H1 (cell line): ENCODE measurements around the gene CTTNBP2. TPM values are rescaled to one million over a fixed set of nuclear protein-coding genes. Genes with fewer than 3 reads are reported as not detected.

Experiments
- CTCF ChIA-PET: fragments of 300-600 bp; sonication (Branson Sonifier 250); formaldehyde crosslinking; loops from one replicate; lab custom pipeline; 2021; ENCODE audit not compliant: partially characterized antibody; lab: Charles Lee
- POLR2A ChIA-PET: fragments of 300-600 bp; sonication (Branson Sonifier 250); formaldehyde crosslinking; loops from one replicate; lab custom pipeline; 2021; ENCODE audit warnings: inconsistent platforms; ENCODE audit not compliant: partially characterized antibody; lab: Charles Lee
- DNase-seq, 2 experiments: peaks; one replicate each; pipeline versions ENCODE4 v3.0.0 to v3.0.0-alpha.2; 2010 to 2022; ENCODE audit warnings: low spot score in 2 of 2, low read depth in 1 of 2, mixed read lengths in 1 of 2
- FAIRE-seq: peaks from 2 replicates; lab custom pipeline; 2011; peaks lifted over from hg19 to GRCh38; lab: Jason Lieb, UNC
- H2AFZ ChIP-seq: 2 replicates; pipeline ENCODE4 v1.8.1; 2012; ENCODE audit warnings: low read length, inconsistent platforms
- H2AK5ac ChIP-seq: 2 replicates; pipeline ENCODE4 v1.6.1; 2013; ENCODE audit warnings: low read depth, low read length
- H2BK120ac ChIP-seq: replicated peaks from 2 replicates; pipeline ENCODE3; 2013; ENCODE audit warnings: low read depth, low read length, inconsistent platforms
- H2BK12ac ChIP-seq: 2 replicates; pipeline ENCODE4 v1.6.1; 2013; ENCODE audit warnings: low read depth, low read length
- H2BK15ac ChIP-seq: 2 replicates; pipeline ENCODE4 v1.6.1; 2013; ENCODE audit warnings: low read length
- H2BK20ac ChIP-seq: 2 replicates; pipeline ENCODE4 v1.6.1; 2013; ENCODE audit warnings: low read length
- H2BK5ac ChIP-seq: 2 replicates; pipeline ENCODE4 v1.6.1; 2013; ENCODE audit warnings: low read depth, low read length
- H3K14ac ChIP-seq: 2 replicates; pipeline ENCODE4 v1.6.1; 2013; ENCODE audit warnings: inconsistent platforms; ENCODE audit not compliant: insufficient read length
- H3K18ac ChIP-seq: 2 replicates; pipeline ENCODE4 v1.6.1; 2013; ENCODE audit warnings: low read length; ENCODE audit errors: extremely low read depth
- H3K23ac ChIP-seq: 2 replicates; pipeline ENCODE4 v1.6.1; 2013; ENCODE audit warnings: inconsistent platforms; ENCODE audit not compliant: insufficient read length
- H3K23me2 ChIP-seq: 2 replicates; pipeline ENCODE4 v1.6.1; 2013; ENCODE audit warnings: low read depth, low read length
- H3K27ac ChIP-seq: 2 replicates; pipeline ENCODE4 v1.6.1; 2011; ENCODE audit warnings: low read depth, low read length, inconsistent platforms
- H3K27me3 ChIP-seq, 4 experiments: replicated peaks in 1 of 4; 1 replicate in 1 of 4; 2 replicates in 3 of 4; pipeline versions ENCODE4 v1.6.1 to v1.8.1; 2011 to 2013; ENCODE audit warnings: low read length in 3 of 4, mild to moderate bottlenecking in 3 of 4, inconsistent platforms in 2 of 4, mixed read lengths in 2 of 4, moderate library complexity in 1 of 4; ENCODE audit not compliant: control insufficient read depth in 3 of 4, insufficient read depth in 3 of 4; ENCODE audit errors: extremely low read depth in 1 of 4
- H3K36me3 ChIP-seq, 4 experiments: 2 replicates each; pipeline versions ENCODE4 v1.6.1 to v1.8.1; 2011 to 2013; ENCODE audit warnings: mild to moderate bottlenecking in 4 of 4, low read length in 3 of 4, moderate library complexity in 2 of 4, control low read depth in 1 of 4, inconsistent platforms in 1 of 4; ENCODE audit not compliant: insufficient read depth in 4 of 4, control insufficient read depth in 2 of 4
- H3K4ac ChIP-seq: replicated peaks from 2 replicates; pipeline ENCODE3; 2013; ENCODE audit warnings: low read length, low read depth, mixed read lengths, inconsistent platforms; ENCODE audit not compliant: insufficient read length
- H3K4me1 ChIP-seq, 4 experiments: replicated peaks in 1 of 4; 1 replicate in 1 of 4; 2 replicates in 3 of 4; pipeline versions ENCODE4 v1.6.1 to v1.8.1; 2011 to 2013; ENCODE audit warnings: low read length in 3 of 4, inconsistent platforms in 2 of 4, mixed read lengths in 1 of 4; ENCODE audit not compliant: insufficient read depth in 4 of 4, control insufficient read depth in 3 of 4
- H3K4me2 ChIP-seq, 2 experiments: 2 replicates each; pipeline versions ENCODE4 v1.6.1 to v1.8.1; 2011 to 2013; ENCODE audit warnings: low read depth in 2 of 2, low read length in 2 of 2, control low read depth in 1 of 2, inconsistent platforms in 1 of 2, mild to moderate bottlenecking in 1 of 2; ENCODE audit not compliant: insufficient read depth in 1 of 2
- H3K4me3 ChIP-seq, 4 experiments: fragments of 200-600, 300-600 bp in 1 of 4; sonication (generic), shearing (Covaris generic), sonication (Bioruptor Twin) in 1 of 4; 2 replicates each; pipeline versions ENCODE4 v1.5.1 to v1.8.1; 2011 to 2016; ENCODE audit warnings: low read length in 4 of 4, low read depth in 3 of 4, control low read depth in 2 of 4, inconsistent platforms in 2 of 4, mild to moderate bottlenecking in 2 of 4, mixed read lengths in 1 of 4, moderate library complexity in 1 of 4; ENCODE audit not compliant: insufficient read depth in 2 of 4; ENCODE audit errors: extremely low read depth in 1 of 4
- H3K56ac ChIP-seq: replicated peaks from 2 replicates; pipeline ENCODE3; 2013; ENCODE audit warnings: low read depth, mild to moderate bottlenecking, mixed read lengths, low read length, inconsistent platforms; ENCODE audit not compliant: insufficient read length
- H3K79me1 ChIP-seq: 2 replicates; pipeline ENCODE4 v1.6.1; 2013; ENCODE audit warnings: low read depth, low read length, control low read depth
- H3K79me2 ChIP-seq, 2 experiments: 2 replicates each; pipeline versions ENCODE4 v1.6.1 to v1.8.1; 2012 to 2013; ENCODE audit warnings: low read length in 2 of 2, mild to moderate bottlenecking in 2 of 2, inconsistent platforms in 1 of 2; ENCODE audit not compliant: insufficient read depth in 2 of 2, control insufficient read depth in 1 of 2
- H3K9ac ChIP-seq, 4 experiments: replicated peaks in 1 of 4; 1 replicate in 1 of 4; 2 replicates in 3 of 4; pipeline versions ENCODE4 v1.6.1 to v1.8.1; 2011 to 2013; ENCODE audit warnings: low read depth in 3 of 4, low read length in 3 of 4, control low read depth in 2 of 4, mild to moderate bottlenecking in 2 of 4, moderate library complexity in 2 of 4, inconsistent platforms in 1 of 4; ENCODE audit errors: extremely low read depth in 1 of 4
- H3K9me3 ChIP-seq, 2 experiments: 2 replicates each; pipeline versions ENCODE4 v1.6.1 to v1.8.1; 2012 to 2013; ENCODE audit warnings: mild to moderate bottlenecking in 2 of 2, moderate library complexity in 2 of 2, control low read depth in 1 of 2, inconsistent platforms in 1 of 2, low read depth in 1 of 2, low read length in 1 of 2, mixed read lengths in 1 of 2; ENCODE audit not compliant: insufficient read depth in 2 of 2
- H4K20me1 ChIP-seq, 2 experiments: replicated peaks in 1 of 2; 2 replicates each; pipeline versions ENCODE3 to v1.8.1; 2011 to 2013; ENCODE audit warnings: inconsistent platforms in 2 of 2, low read length in 2 of 2, mild to moderate bottlenecking in 1 of 2; ENCODE audit not compliant: insufficient read depth in 2 of 2, control insufficient read depth in 1 of 2
- H4K5ac ChIP-seq: 2 replicates; pipeline ENCODE4 v1.6.1; 2013; ENCODE audit warnings: low read length, low read depth, mixed read lengths, inconsistent platforms; ENCODE audit not compliant: insufficient read length
- H4K8ac ChIP-seq: 2 replicates; pipeline ENCODE4 v1.8.0; 2013; ENCODE audit warnings: mild to moderate bottlenecking, moderate library complexity, low read length, inconsistent platforms; ENCODE audit not compliant: insufficient read depth; ENCODE audit errors: extremely low read depth
- H4K91ac ChIP-seq: replicated peaks from 2 replicates; pipeline ENCODE3; 2013; ENCODE audit warnings: low read length, mixed read lengths, inconsistent platforms; ENCODE audit not compliant: insufficient read length
- CEBPB ChIP-seq: IDR thresholded peaks from 2 replicates; pipeline ENCODE4 v1.6.1; 2012; ENCODE audit warnings: low read depth, low read length
- KDM5A ChIP-seq: fragments of 200-600 bp; IDR thresholded peaks from 2 replicates; pipeline ENCODE4 v1.7.1; 2012; ENCODE audit warnings: mild to moderate bottlenecking, low read length, inconsistent platforms, mixed read lengths
- SP2 ChIP-seq: IDR thresholded peaks from 2 replicates; pipeline ENCODE4 v1.6.1; 2012; ENCODE audit warnings: mild to moderate bottlenecking, low read length, inconsistent platforms
- TEAD4 ChIP-seq: IDR thresholded peaks from 2 replicates; pipeline ENCODE4 v1.6.1; 2012; ENCODE audit warnings: low read depth, low read length, inconsistent platforms, mixed read lengths
- WGBS, 2 experiments: shearing (Covaris generic) in 1 of 2; methylation state at CpG; one replicate each; pipeline versions ENCODE4 v1.1.6 to v1.1.7; 2013 to 2015; ENCODE audit warnings: low lambda C conversion rate in 2 of 2, mixed read lengths in 2 of 2, inconsistent platforms in 1 of 2, low coverage in 1 of 2, missing lambda C conversion rate in 1 of 2; ENCODE audit not compliant: insufficient replicate concordance in 2 of 2, insufficient coverage in 1 of 2, insufficient read length in 1 of 2; ENCODE audit errors: extremely low coverage in 1 of 2, missing lambda C conversion rate in 1 of 2; 5-methylcytosine and 5-hydroxymethylcytosine counted together
- polyA plus RNA-seq, 7 experiments: library from polyadenylated mRNA; depleted of rRNA in 3 of 7; stranded (reverse) in 5 of 7; unstranded in 2 of 7; fragments of >200 nt in 5 of 7; fragments of 200-250 nt in 2 of 7; gene quantifications; 1 replicate in 5 of 7; 2 replicates in 1 of 7; 4 replicates in 1 of 7; pipeline versions ENCODE4 v1.2.1 to v1.2.3, GENCODE V29; 2011 to 2013; ENCODE audit warnings: missing spikeins in 2 of 7, mixed read lengths in 2 of 7
- total RNA-seq: library from RNA; stranded (reverse); fragmentation: NEBNext Ultra II Directional; extraction: Animal tissue kit (Norgen Biotek cat#: 25700); gene quantifications from 2 replicates; pipeline ENCODE4 v1.2.1, GENCODE V29; 2021

Gene CTTNBP2
- total and polyA plus RNA-seq, 2 of the 8 experiments (the other 6 are each of a cell fraction or from before 2014, with no cell fraction given): 15.3 to 35.1 TPM

GRCh38 chr7:117825132-117825531, 48.1 kb downstream of the CTTNBP2 start:
- H3K4me2 ChIP-seq: no peak overlapping the region
- DNase-seq: no peak
- CTCF ChIA-PET: interaction anchor here (1.1 to 1.2 kb wide), 2 partner anchors 10 to 46 kb away, joined by 3 to 5 read pairs; no protein-coding TSS in a partner anchor
- H3K9ac ChIP-seq: no peak overlapping the region
- H3K4me1 ChIP-seq: peaks cover 0 to 6% (median 4%) of the 10 kb centered on the region in 4 experiments; a peak in 3 of 7 replicates
- H3K23ac ChIP-seq: no peak overlapping the region
- H3K18ac ChIP-seq: no peak overlapping the region
- H2AFZ ChIP-seq: no peak overlapping the region
- H4K91ac ChIP-seq: no peak overlapping the region
- no peak overlapping the region for H4K5ac ChIP-seq
- H2BK12ac ChIP-seq: no peak overlapping the region
- H3K23me2 ChIP-seq: no peaks in the 10 kb centered on the region
- peaks cover 0 to 45% of the 10 kb centered on the region in 2 experiments; a peak in 2 of 4 replicates for H3K79me2 ChIP-seq
- H2AK5ac ChIP-seq: no peak overlapping the region; the same call in 1 of the 2 replicates
- no peak overlapping the region for H2BK120ac ChIP-seq
- H2BK20ac ChIP-seq: no peak overlapping the region
- no peak overlapping the region for H2BK5ac ChIP-seq
- no peaks in the 10 kb centered on the region for H3K27me3 ChIP-seq
- H3K4ac ChIP-seq: no peak overlapping the region
- H2BK15ac ChIP-seq: no peak overlapping the region
- peaks cover 4% of the 10 kb centered on the region; the same call in 1 of the 2 replicates for H3K79me1 ChIP-seq
- H3K36me3 ChIP-seq: peaks cover 0 to 4% (median 0%) of the 10 kb centered on the region in 4 experiments; a peak in 2 of 8 replicates
- H3K9me3 ChIP-seq: no peaks in the 10 kb centered on the region
- H3K27ac ChIP-seq: no peak overlapping the region
- H4K20me1 ChIP-seq: no peaks in the 10 kb centered on the region
- H3K4me3 ChIP-seq: no peak overlapping the region
- no peak for FAIRE-seq
- H3K14ac ChIP-seq: no peak overlapping the region
- H4K8ac ChIP-seq: no peak overlapping the region
- 84% methylated on average over 2 of the region's 2 CpGs; no CpG with 5 or more reads in 1 of the 2 experiments for WGBS, 2 experiments
- no peak overlapping the region for H3K56ac ChIP-seq
- POLR2A ChIA-PET: interaction anchor here (0.8 to 0.9 kb wide), 2 partner anchors 10 to 38 kb away, joined by 3 read pairs; no protein-coding TSS in a partner anchor
- TF ChIP-seq SP2 (no peak), TEAD4 (no peak), KDM5A (no peak), CEBPB (no peak)
